ENCODE measurements around the gene MED13.
"Not testable (repeated sequence)": the region's sequence is repeated elsewhere in the genome, so short reads cannot be mapped to it uniquely, and the experiment has no call there.

The MED13 gene

GRCh38 chr17:61981323-61981722 is 83.8 kb downstream of the MED13 start:
- no peak for DNase-seq

GRCh38 chr17:61980535-61980934 is 84.5 kb downstream of the MED13 start:
- DNase-seq = no peak

GRCh38 chr17:61974115-61974514 is 91.0 kb downstream of the MED13 start:
- DNase-seq = no peak

GRCh38 chr17:61972311-61972710 is 92.8 kb downstream of the MED13 start:
- DNase-seq = no peak

GRCh38 chr17:61970030-61970429 is 95.0 kb downstream of the MED13 start:
- no peak for DNase-seq

- DNase-seq = no peak
Measured at GRCh38 chr17:61968757-61969156, 96.3 kb downstream of the MED13 start.

- no peak for DNase-seq
Measured at GRCh38 chr17:61967729-61968128, 97.3 kb downstream of the MED13 start.

GRCh38 chr17:61966191-61966590 is 98.9 kb downstream of the MED13 start:
- DNase-seq = no peak

- no peak for DNase-seq
Measured at GRCh38 chr17:61955619-61956018, 109.5 kb downstream of the MED13 start.

GRCh38 chr17:61947367-61948078 is 117.6 kb downstream of the MED13 start:
- DNase-seq = no peak

GRCh38 chr17:61946359-61946758 is 118.7 kb downstream of the MED13 start:
- DNase-seq = no peak

- DNase-seq = no peak
Measured at GRCh38 chr17:61943117-61943516, 122.0 kb downstream of the MED13 start.

GRCh38 chr17:61942085-61942484 is 123.0 kb downstream of the MED13 start:
- DNase-seq = no peak

- no peak for DNase-seq
Measured at GRCh38 chr17:61928101-61928436, 137.0 kb downstream of the MED13 start.

GRCh38 chr17:61927208-61928100 is 137.6 kb downstream of the MED13 start, which contains the start of gene INTS2:
INTS2 (minus strand) TSS chr17:61927982; CDS start chr17:61926644, 1,338 bp downstream.
- peak; percentile 95 to 96 for DNase-seq

- DNase-seq = no peak
Measured at GRCh38 chr17:61926826-61927207, 138.3 kb downstream of the MED13 start.

GRCh38 chr17:61915162-61915561 is 149.9 kb downstream of the MED13 start:
- DNase-seq = not testable (repeated sequence)

GRCh38 chr17:61908292-61909037 is 156.6 kb downstream of the MED13 start:
- DNase-seq = no peak

- no peak for DNase-seq
Measured at GRCh38 chr17:61907361-61907760, 157.7 kb downstream of the MED13 start.

GRCh38 chr17:61904094-61904710 is 160.9 kb downstream of the MED13 start:
- DNase-seq = peak; percentile 38 to 71

GRCh38 chr17:61903251-61903650 is 161.8 kb downstream of the MED13 start:
- no peak for DNase-seq

- DNase-seq = no peak
Measured at GRCh38 chr17:61897548-61898180, 167.4 kb downstream of the MED13 start.
